GM18505 (cell line): Measurements from ENCODE around the gene CEP131.

Source experiments
- ATAC-seq: cut with Tn5 transposase; IDR thresholded peaks from one replicate; pipeline ENCODE4 v1.9.1; 2021; ENCODE audit not compliant: unreplicated experiment
- POLR2A ChIP-seq: IDR thresholded peaks from 4 replicates; pipeline ENCODE4 v1.6.1; 2011; ENCODE audit warnings: borderline replicate concordance; ENCODE audit not compliant: insufficient read depth, insufficient read length; ENCODE audit errors: extremely low read depth

CEP131 gene

GRCh38 chr17:81239714-81240555, 17.2 kb upstream of the CEP131 start:
- peak; percentile 50 for TF ChIP-seq POLR2A
- no peak for ATAC-seq

- TF ChIP-seq POLR2A = peak; percentile 65
- ATAC-seq = peak; percentile 82
Measured at GRCh38 chr17:81238815-81239713, 16.3 kb upstream of the CEP131 start, which contains the start of the genes NDUFAF8 and TEPSIN. Gene NDUFAF8, plus strand, starts transcription at chr17:81239318. Its CDS starts 46 bp downstream, at chr17:81239364. Gene TEPSIN, minus strand, starts transcription at chr17:81239055. Its CDS starts 22 bp downstream, at chr17:81239033.

- peak; percentile 8 for ATAC-seq
- no peak for TF ChIP-seq POLR2A
Measured at GRCh38 chr17:81238490-81238814, 15.7 kb upstream of the CEP131 start.

GRCh38 chr17:81237591-81238489, 15.1 kb upstream of the CEP131 start:
- no peak for TF ChIP-seq POLR2A
- ATAC-seq = no peak

- TF ChIP-seq POLR2A = no peak
- ATAC-seq = no peak
Measured at GRCh38 chr17:81236784-81237183, 14.0 kb upstream of the CEP131 start.

GRCh38 chr17:81235822-81236740, 13.3 kb upstream of the CEP131 start:
- no peak for ATAC-seq
- TF ChIP-seq POLR2A = no peak

- ATAC-seq = no peak
Measured at GRCh38 chr17:81234940-81235821, 12.4 kb upstream of the CEP131 start.

GRCh38 chr17:81234506-81234855, 11.7 kb upstream of the CEP131 start:
- no peak for ATAC-seq
- TF ChIP-seq POLR2A = no peak

More at GRCh38 chr17:81234940-81235821, 12.4 kb upstream of the CEP131 start:
- no peak for TF ChIP-seq POLR2A

GRCh38 chr17:81233811-81234505, 11.2 kb upstream of the CEP131 start:
- ATAC-seq = no peak
- TF ChIP-seq POLR2A = no peak

GRCh38 chr17:81233316-81233715, 10.6 kb upstream of the CEP131 start:
- no peak for TF ChIP-seq POLR2A
- no peak for ATAC-seq

GRCh38 chr17:81232616-81233241, 10.0 kb upstream of the CEP131 start:
- no peak for ATAC-seq
- TF ChIP-seq POLR2A = no peak
